AG20443 (cell line): ENCODE results near the gene TP63.

Experiments
- DNase-seq: peaks from one replicate; pipeline ENCODE4 v3.0.0; 2012; ENCODE audit warnings: low spot score, mixed read lengths

TP63 gene

DNA sequence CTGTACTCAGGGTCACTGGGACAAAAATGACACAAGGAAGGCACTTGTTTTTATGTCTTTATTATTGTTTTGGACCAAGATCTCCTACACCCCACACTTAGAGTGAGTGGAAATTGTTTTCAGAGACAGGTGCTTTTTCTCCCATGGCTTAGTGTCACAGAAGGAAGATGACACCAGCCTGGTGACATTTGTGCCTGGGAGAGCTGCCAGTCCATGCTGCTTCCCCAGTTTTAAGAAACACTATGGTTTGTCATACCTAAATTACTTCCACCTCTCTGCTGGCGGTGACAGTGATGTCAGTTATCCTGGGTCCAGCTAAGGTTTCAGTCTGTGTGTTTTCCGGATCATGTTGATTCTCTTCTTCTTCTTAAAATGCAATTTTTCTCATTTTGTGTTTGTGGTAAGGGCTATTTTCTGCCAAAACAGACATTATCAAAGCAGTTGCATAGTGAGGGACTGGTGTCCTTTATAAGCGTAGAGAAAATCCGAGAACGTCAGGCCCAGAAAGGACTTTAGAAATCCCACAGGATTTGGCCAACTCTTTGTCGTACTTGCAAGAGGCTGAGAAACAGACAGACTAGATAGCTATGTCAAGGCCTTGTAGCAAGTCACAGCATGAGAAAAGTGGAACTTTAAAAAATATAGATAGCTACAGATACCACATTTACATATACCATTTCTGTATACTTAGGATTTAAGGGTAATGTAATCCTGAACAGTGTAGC lies 149.5 kb downstream of the TP63 start:
- no peak for DNase-seq

- no peak for DNase-seq
Observed at GRCh38 chr3:189781415-189781814, 150.2 kb downstream of the TP63 start.

DNA sequence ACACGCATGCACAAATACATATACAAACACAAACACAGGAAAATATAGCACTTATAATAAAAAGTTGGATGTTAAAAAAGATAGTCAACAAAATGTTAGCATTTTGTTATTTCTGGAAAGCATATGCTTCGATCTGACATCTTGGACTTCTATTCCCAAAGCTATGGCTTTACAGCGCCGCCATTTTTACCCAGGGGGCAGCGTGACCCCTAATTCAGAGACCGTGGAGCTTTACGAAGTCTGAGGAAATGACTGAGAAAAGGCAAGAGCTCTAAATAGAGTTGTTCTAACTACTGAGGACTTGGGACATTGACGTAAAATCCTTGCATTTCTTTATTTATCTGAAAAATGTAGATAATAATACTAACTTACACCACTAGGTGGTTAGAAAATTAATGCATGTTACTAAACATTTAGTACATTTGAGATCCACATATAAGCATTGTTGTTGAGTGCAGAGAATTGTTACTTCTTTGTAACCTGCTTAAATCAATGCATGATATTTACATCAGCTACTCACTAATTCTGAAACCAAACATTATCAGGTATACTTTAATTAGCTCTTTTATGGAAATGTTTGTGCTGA lies 155.4 kb downstream of the TP63 start:
- DNase-seq = no peak

DNA sequence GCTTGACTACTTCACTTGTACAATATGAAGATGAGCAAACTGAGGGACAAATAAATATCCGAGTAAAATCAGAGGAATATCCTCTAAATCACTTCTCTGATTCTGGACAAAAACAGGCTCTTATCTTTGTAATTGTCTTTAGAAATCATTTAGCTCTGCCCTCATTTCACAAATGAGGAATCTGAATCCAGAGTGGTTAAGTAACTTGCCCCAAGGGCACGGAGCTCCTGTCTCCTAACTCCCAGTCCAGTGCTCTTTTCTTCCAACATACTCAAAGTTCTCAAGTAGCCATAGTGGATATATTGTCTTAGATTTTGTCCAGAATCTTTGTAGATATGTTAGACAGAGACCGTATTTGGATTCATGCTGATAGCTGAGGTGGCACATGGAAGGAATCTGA lies 156.0 kb downstream of the TP63 start:
- DNase-seq = no peak

- DNase-seq = peak; percentile 51
Observed at GRCh38 chr3:189787632-189788031, 156.4 kb downstream of the TP63 start.

GRCh38 chr3:189789432-189789831 lies 158.2 kb downstream of the TP63 start:
- DNase-seq = no peak

DNA sequence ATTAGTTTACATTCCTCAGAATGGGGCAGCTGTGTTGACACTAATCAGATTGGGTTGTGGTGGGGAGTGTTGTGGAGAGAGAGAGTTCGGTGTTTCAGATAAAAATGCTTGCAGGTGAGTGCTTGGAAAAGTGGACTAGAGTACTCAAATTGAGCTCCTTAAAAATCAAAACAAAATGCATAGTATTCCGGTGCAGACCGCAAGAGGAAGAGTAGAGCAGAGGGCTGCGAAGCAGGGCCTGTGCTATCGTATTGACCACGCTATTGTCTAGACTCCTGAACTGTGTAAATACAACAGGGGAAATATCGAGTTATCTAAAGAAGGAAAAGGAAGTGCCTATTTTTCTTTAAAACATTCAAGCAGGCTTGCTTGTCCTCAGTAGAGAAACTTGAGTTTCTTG lies 159.5 kb downstream of the TP63 start:
- no peak for DNase-seq

DNA sequence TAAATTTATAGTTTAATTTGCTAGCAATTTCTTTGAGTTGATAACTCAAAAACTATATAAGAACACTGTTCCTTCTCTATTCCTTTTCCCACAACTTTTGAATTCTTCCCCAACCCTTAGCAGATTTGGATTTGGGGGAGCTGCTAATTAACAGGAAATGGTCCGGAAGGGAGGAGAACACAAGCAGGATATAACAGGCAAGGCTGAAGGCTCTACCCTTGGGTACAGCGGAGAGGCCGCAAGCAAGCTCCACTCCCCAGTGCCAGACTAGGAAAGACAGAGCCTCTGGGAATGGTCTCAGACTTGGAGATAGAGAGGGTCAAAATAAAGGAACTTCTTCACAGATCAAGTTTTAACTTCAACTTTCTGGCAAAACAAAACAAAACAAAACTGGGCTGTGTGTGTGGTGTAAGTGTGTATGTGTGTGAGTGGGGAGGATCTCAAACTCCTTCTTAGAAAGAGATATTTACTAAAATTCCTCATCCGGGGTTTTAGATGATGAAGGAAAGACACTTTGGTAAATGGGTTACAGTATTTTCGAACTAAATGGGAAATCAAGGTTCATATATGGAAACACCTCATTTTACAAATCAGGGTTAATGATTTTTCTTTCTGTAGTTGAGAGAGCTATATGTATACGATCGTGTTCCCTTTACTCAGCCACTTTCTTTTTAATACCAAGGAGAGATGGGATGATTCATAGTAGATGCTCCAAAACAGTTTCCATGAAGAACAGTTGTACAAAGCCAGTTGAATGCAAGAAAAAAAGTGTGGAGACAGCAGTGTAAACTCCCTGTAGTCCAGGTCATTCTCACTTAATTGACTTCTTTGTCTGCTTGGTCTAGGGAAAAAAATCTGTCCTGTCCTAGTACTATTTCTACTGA lies 161.1 kb downstream of the TP63 start:
- no peak for DNase-seq

- DNase-seq = no peak
Observed at GRCh38 chr3:189794518-189794917, 163.3 kb downstream of the TP63 start.

DNA sequence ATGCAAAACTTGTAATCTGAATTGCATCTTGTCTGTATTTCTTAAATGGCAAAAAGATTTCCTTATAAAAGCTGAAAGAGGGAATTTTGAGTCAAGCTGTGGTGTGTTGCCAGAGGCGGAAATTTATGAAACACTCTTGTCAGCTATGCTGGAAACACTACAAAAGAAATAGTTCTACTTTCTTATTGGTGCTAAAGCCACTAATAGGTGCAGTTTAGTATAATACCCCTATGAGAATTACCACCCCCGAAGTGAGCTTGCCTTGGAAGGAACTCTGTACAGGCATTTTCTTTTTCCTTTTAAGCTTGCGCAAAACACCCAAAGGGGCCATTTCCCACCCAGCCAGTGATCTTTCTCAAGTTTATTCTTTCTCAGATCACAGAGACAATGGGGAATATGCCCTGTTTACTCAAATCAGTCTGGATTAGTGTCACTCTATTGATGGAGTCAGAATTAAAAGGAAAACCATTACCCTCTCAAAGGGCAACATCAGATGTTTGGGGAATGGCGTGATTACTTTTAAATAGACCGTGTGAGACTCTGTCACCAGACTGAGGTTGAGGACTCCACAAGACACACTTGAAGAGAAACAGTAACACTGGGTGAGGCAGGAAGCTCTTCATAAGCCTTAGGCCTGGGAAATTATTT lies 166.0 kb downstream of the TP63 start:
- no peak for DNase-seq

GRCh38 chr3:189799366-189799765 lies 168.2 kb downstream of the TP63 start:
- no peak for DNase-seq

- DNase-seq = no peak
Observed at GRCh38 chr3:189800436-189800835, 169.2 kb downstream of the TP63 start.

- no peak for DNase-seq
Observed at GRCh38 chr3:189803254-189803653, 172.1 kb downstream of the TP63 start.

- DNase-seq = no peak
Observed at GRCh38 chr3:189805375-189806067, 174.3 kb downstream of the TP63 start.

DNA sequence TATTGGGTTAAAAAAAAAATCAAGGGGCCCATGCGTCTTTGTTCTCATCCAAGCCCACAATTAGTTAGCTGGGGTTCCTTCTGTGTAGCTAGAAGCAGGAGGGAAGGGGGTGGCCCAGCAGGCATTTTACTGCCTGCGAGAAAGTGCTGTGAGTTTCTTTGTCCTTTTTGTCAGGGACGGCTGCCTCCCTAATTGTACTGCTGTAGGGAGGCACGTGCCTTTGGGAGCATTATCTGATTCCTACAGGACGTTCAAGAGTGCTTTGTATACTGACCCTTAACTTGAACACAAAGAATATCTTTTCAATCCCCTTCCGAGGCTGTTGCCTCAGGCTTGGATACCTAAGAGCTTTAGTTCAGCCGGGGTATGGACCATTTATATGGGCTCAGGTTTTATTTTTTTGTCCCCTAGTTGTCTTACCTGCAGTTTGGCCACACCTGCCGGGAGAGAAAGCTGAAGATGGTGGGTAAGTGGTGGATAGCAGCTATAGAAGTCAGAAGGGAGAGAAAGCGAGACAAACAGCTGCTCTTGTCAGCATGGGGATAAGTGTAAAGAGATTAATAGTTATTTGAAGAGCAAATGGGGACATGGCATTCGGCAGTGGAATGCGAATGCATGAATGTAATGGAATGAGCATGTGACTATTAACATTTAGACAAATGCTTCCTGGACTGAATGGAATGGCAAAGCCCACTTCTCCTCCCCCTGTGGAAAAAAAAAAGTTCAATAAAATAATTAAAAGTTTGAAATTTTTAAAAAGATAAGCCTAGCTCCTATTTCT lies 175.2 kb downstream of the TP63 start:
- DNase-seq = peak; percentile 14

GRCh38 chr3:189808246-189809007 lies 177.2 kb downstream of the TP63 start:
- DNase-seq = no peak

DNA sequence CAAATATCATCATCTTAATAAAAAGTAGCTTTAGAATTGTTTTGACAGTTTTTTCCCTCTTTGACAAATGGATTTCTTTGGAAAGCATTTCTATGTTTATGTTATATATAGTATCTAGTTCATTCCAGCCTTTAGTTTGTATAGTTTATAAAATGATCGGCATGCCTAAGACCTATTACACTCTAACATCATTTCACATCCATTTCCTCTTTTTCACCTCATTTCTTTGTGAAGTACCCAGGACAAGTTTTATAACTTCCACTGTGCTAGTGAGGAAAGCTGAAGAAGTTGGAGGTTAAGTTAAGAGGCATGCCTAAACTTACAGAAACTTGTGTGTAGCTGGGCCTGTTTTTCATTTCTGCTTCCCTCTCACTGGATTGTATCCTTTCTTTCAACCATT lies 178.4 kb downstream of the TP63 start:
- DNase-seq = no peak

DNA sequence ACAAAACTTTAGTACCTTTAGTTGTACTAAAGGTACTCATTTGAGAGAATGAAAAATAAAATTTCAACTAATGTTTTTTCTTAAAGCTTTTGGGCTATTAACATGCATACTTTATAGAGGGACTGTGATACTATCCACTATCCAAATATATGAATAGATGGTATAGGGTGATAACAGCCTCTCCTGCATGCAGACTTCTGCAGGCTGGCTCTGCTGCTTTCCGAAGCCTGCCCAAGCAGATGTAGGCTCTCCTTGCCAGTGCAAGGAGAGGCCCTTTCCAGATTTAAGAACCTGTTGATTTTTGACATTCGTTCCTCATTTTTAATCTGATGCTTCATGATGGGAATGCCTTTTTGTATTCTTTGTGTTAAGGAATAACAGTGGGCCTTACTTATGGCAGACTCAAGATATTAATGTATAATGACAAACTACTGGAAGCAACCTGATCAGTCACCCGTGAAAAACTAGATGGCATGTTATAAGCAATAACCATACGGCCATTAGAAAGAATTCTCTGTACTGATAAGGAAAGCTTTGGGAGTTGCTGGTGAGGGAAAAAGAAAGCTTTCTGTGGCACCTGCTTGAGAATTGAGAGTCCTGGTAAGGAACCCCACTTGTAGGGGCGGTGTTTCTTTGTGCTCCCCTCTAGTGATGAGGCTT lies 181.7 kb downstream of the TP63 start:
- DNase-seq = no peak

GRCh38 chr3:189813647-189814240 lies 182.6 kb downstream of the TP63 start:
- no peak for DNase-seq
